ENCODE measurements around the gene POMGNT2. TPM values are rescaled to one million over a fixed set of nuclear protein-coding genes. Genes with fewer than 3 reads are reported as not detected.

Gene POMGNT2
- total RNA-seq, 1 experiment from 2014 or later: 14.9 TPM

- DNase-seq (ENCODE audit: low read depth): no peak
Measured at GRCh38 chr3:43102773-43103480, 3.0 kb downstream of the POMGNT2 start.

- DNase-seq (ENCODE audit: low read depth): no peak
Measured at GRCh38 chr3:43098761-43099160, 7.1 kb downstream of the POMGNT2 start.

GRCh38 chr3:43097400-43098080, 8.3 kb downstream of the POMGNT2 start:
- no peak for DNase-seq (ENCODE audit: low read depth)

DNA sequence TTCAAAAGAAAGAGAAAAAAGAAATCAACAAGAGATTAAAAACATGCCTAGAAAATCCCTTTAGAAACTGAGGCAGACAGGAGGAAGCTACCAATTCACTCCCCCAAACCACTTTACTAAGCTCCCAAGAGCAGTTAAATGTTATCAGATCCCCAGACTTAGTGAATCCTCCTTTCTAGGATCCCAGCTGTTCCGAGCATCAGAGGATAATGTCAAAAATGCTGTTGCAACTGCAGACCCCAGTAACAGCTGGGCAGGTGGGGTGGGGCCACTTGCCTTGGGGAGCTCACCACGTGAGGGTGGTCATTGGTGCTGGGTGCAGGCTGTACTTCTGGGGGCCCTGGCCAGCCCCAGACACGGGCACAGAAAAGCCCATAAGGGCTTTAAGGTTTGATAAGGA, 9.1 kb downstream of the POMGNT2 start:
- no peak for DNase-seq (ENCODE audit: low read depth)

GRCh38 chr3:43095370-43095769, 10.5 kb downstream of the POMGNT2 start:
- no peak for DNase-seq (ENCODE audit: low read depth)

GRCh38 chr3:43094851-43095250, 11.0 kb downstream of the POMGNT2 start:
- DNase-seq (ENCODE audit: low read depth): no peak

DNA sequence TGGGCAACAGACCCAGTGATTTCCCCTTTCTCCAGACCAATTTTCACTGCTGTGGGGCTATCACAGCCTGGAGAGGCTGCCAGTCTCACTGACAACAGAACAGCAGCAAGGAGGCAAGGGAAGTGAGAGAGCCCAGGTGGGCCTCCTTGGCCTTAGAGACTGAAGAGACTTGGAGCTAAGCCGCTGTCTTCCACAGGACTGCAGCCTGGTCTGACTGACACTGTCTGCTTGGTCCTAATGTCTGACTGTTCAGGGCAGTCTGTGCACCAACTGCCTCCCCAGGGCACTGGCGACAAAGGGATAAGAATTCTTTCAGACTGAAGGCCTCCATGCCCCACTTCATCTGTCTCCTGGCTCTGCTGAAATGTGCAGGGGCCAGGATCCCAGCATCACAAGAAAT, 11.5 kb downstream of the POMGNT2 start:
- no peak for DNase-seq (ENCODE audit: low read depth)

DNA sequence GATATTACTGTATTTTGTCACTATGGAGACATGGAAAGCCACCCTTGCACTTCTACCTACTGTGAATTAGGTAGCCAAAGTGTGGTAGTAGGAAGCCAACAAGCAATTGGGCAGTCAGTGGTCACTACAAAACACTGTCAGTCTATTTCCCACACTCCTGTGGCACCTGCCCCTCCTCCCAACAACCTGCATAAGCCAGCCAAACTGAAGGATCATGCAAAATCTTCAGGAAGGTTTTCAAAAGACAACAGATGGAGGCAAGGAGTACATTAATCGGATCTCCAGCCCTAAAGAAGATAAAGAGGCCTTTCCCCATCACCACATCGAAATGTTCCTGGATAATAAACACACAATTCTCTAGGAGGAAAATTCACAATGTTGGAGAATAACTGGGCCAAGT, 11.9 kb downstream of the POMGNT2 start:
- DNase-seq (ENCODE audit: low read depth): no peak

GRCh38 chr3:43093006-43093405, 12.9 kb downstream of the POMGNT2 start:
- no peak for DNase-seq (ENCODE audit: low read depth)

- DNase-seq (ENCODE audit: low read depth): no peak
Measured at GRCh38 chr3:43091481-43091880, 14.4 kb downstream of the POMGNT2 start.

DNA sequence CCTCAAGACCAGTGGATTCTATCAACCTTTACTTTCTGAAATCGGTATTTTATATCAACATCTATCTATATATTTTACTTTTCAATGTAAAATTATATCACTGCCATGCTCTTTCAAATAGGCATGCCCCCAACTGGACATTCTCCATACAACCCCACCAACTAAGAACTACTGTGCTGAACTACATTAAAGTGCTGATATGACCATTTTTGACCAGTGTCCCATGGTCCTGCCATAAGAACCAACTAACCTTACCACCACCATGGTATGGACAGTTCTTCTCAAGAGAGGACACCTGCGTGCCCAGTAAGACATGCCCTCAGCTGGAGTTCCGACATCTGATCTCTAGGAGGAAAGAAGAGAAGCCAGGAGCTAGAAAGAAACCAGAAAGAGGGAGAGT, 15.6 kb downstream of the POMGNT2 start:
- no peak for DNase-seq (ENCODE audit: low read depth)

GRCh38 chr3:43089081-43089480, 16.8 kb downstream of the POMGNT2 start:
- no peak for DNase-seq (ENCODE audit: low read depth)

- no peak for DNase-seq (ENCODE audit: low read depth)
Measured at GRCh38 chr3:43087249-43087776, 18.6 kb downstream of the POMGNT2 start.

- DNase-seq (ENCODE audit: low read depth): peak; percentile 63
Measured at GRCh38 chr3:43086460-43087165, 19.3 kb downstream of the POMGNT2 start.

DNA sequence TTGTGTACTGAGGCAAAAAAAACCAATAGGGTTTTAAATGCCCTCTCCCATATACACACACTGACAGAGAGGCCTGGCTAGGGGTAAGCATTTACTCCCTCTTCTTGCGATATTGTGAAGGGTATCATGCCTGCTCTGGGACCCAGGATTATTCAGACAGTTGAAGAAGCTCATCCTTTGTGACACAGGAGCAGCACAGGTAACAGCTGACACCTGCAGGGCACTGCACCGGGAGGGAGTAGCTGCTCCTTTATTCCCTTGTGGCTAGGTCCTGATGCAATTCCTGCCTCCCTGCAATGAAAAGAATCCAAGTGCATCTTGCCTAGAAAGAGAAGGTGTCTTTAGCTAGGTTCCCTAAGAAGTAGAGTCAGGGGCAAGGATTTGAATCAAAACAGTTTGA, 23.4 kb downstream of the POMGNT2 start:
- DNase-seq (ENCODE audit: low read depth): no peak

DNA sequence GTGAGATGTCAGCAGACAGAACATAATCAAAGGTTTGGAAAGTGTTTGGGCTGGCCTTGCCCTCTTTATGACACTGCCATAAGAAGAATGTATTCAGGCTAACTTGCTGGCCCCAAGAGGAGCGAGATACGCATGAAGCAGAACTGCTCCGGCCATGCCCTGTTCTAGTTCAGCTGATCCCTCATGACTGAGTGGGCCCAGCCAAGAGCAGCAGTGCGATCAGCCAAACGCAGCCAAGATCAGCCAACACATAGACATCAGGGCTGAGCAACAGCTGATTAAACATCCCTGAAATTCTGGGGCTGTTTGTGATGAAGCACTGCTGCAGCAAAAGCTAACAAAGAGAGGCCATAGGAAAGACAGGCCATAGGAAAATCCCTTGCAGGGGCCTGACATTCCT, 24.1 kb downstream of the POMGNT2 start:
- DNase-seq (ENCODE audit: low read depth): no peak

GRCh38 chr3:43080726-43081568, 24.9 kb downstream of the POMGNT2 start:
- DNase-seq (ENCODE audit: low read depth): no peak

GRCh38 chr3:43079536-43080332, 26.1 kb downstream of the POMGNT2 start:
- DNase-seq (ENCODE audit: low read depth): no peak

GRCh38 chr3:43077707-43078106, 28.2 kb downstream of the POMGNT2 start:
- DNase-seq (ENCODE audit: low read depth): no peak

GRCh38 chr3:43077261-43077660, 28.6 kb downstream of the POMGNT2 start:
- no peak for DNase-seq (ENCODE audit: low read depth)

- no peak for DNase-seq (ENCODE audit: low read depth)
Measured at GRCh38 chr3:43076857-43077256, 29.0 kb downstream of the POMGNT2 start.
